Inferior parietal cortex (tissue), 1 donor: Measurements from ENCODE around the gene ABCB11.
"Not testable (repeated sequence)": the region's sequence is repeated elsewhere in the genome, so short reads cannot be mapped to it uniquely, and the experiment has no call there.

Source experiments
- DNase-seq: peaks from one replicate; pipeline ENCODE4 v3.0.0-alpha.2; 2016; ENCODE audit errors: extremely low spot score

Gene ABCB11

GRCh38 chr2:168971261-168971660 is 59.9 kb downstream of the ABCB11 start:
- DNase-seq, result no peak

- DNase-seq, result no peak
Measured at GRCh38 chr2:168970711-168971233, 60.4 kb downstream of the ABCB11 start.

GRCh38 chr2:168969865-168970264 is 61.3 kb downstream of the ABCB11 start:
- DNase-seq, result no peak

GRCh38 chr2:168968342-168968741 is 62.8 kb downstream of the ABCB11 start:
- no peak for DNase-seq

- DNase-seq, result no peak
Measured at GRCh38 chr2:168964251-168964807, 66.8 kb downstream of the ABCB11 start.

GRCh38 chr2:168962636-168963035 is 68.5 kb downstream of the ABCB11 start:
- DNase-seq, result peak; percentile 6

- peak; percentile 89 for DNase-seq
Measured at GRCh38 chr2:168961450-168962229, 69.5 kb downstream of the ABCB11 start.

GRCh38 chr2:168956392-168956791 is 74.7 kb downstream of the ABCB11 start:
- DNase-seq, result no peak

- DNase-seq, result no peak
Measured at GRCh38 chr2:168955321-168955720, 75.8 kb downstream of the ABCB11 start.

GRCh38 chr2:168954256-168954655 is 76.9 kb downstream of the ABCB11 start:
- DNase-seq, result no peak

GRCh38 chr2:168952424-168952823 is 78.7 kb downstream of the ABCB11 start:
- DNase-seq, result no peak

GRCh38 chr2:168951871-168952270 is 79.3 kb downstream of the ABCB11 start:
- no peak for DNase-seq

GRCh38 chr2:168949324-168949723 is 81.8 kb downstream of the ABCB11 start:
- no peak for DNase-seq

- no peak for DNase-seq
Measured at GRCh38 chr2:168948621-168949212, 82.4 kb downstream of the ABCB11 start.

- DNase-seq, result no peak
Measured at GRCh38 chr2:168945508-168945907, 85.6 kb downstream of the ABCB11 start.

- no peak for DNase-seq
Measured at GRCh38 chr2:168944065-168944464, 87.1 kb downstream of the ABCB11 start.

- DNase-seq, result no peak
Measured at GRCh38 chr2:168941297-168941696, 89.8 kb downstream of the ABCB11 start.

- DNase-seq, result no peak
Measured at GRCh38 chr2:168939918-168940317, 91.2 kb downstream of the ABCB11 start.

- DNase-seq, result no peak
Measured at GRCh38 chr2:168939061-168939460, 92.1 kb downstream of the ABCB11 start.

GRCh38 chr2:168935810-168936581 is 95.1 kb downstream of the ABCB11 start:
- peak; percentile 24 for DNase-seq

GRCh38 chr2:168934826-168935225 is 96.3 kb downstream of the ABCB11 start:
- DNase-seq, result no peak

- DNase-seq, result not testable (repeated sequence)
Measured at GRCh38 chr2:168932174-168932573, 99.0 kb downstream of the ABCB11 start.
